HepG2 (cell line): ENCODE data around the gene LZTS2. TPM values are rescaled to one million over a fixed set of nuclear protein-coding genes. Genes with fewer than 3 reads are reported as not detected.

Source experiments
- ARID4A ChIP-seq: sonication (generic); formaldehyde crosslinking; IDR thresholded peaks from 2 replicates; pipeline ENCODE4 v1.5.0; 2020; ENCODE audit warnings: mild to moderate bottlenecking, missing genetic modification reagents, borderline replicate concordance
- CC2D1A ChIP-seq: sonication (generic); formaldehyde crosslinking; IDR thresholded peaks from 2 replicates; pipeline ENCODE4 v1.8.1; 2023; ENCODE audit warnings: mild to moderate bottlenecking, missing genetic modification reagents
- CREB1 ChIP-seq, 2 experiments: fragments of 450-650 bp in 1 of 2; IDR thresholded peaks; 2 replicates each; pipeline ENCODE4 v1.6.1; 2016 to 2017; ENCODE audit warnings: control low read depth in 1 of 2, mild to moderate bottlenecking in 1 of 2, missing compliant biosample characterization in 1 of 2, missing genetic modification characterization in 1 of 2
- EP300 ChIP-seq, 3 experiments: sonication (generic) in 1 of 3; formaldehyde crosslinking in 1 of 3; IDR thresholded peaks; 2 replicates each; pipeline versions ENCODE4 v1.5.1 to v1.6.1; 2011 to 2020; ENCODE audit warnings: low read depth in 2 of 3, low read length in 2 of 3, borderline replicate concordance in 1 of 3, improper control_type of control experiment in 1 of 3, mild to moderate bottlenecking in 1 of 3, missing genetic modification reagents in 1 of 3, moderate library complexity in 1 of 3
- ESRRA ChIP-seq: sonication (generic); formaldehyde crosslinking; IDR thresholded peaks from 2 replicates; pipeline ENCODE4 v1.5.1; 2020; ENCODE audit warnings: mild to moderate bottlenecking, low read depth, missing genetic modification reagents
- GABPB1 ChIP-seq: IDR thresholded peaks from 2 replicates; pipeline ENCODE4 v1.6.1; 2016; ENCODE audit warnings: mild to moderate bottlenecking, missing genetic modification reagents, moderate library complexity, missing compliant biosample characterization
- HBP1 ChIP-seq: IDR thresholded peaks from 2 replicates; pipeline ENCODE4 v1.6.1; 2016; ENCODE audit warnings: low read depth, control low read depth
- KDM5B ChIP-seq: sonication (generic); formaldehyde crosslinking; IDR thresholded peaks from 2 replicates; pipeline ENCODE4 v1.4.0; 2020; ENCODE audit warnings: missing genetic modification reagents, mild to moderate bottlenecking, borderline replicate concordance
- SAP130 ChIP-seq: IDR thresholded peaks from 2 replicates; pipeline ENCODE4 v1.6.1; 2016; ENCODE audit warnings: low read depth
- SMAD1 ChIP-seq: sonication (generic); formaldehyde crosslinking; IDR thresholded peaks from 2 replicates; pipeline ENCODE4 v1.4.0; 2020; ENCODE audit warnings: missing genetic modification reagents, low read depth, mild to moderate bottlenecking, borderline replicate concordance
- ZBTB14 ChIP-seq: sonication (generic); formaldehyde crosslinking; IDR thresholded peaks from 2 replicates; pipeline ENCODE4 v1.4.0; 2020; ENCODE audit warnings: missing genetic modification reagents
- ZBTB20 ChIP-seq: sonication (generic); formaldehyde crosslinking; IDR thresholded peaks from 2 replicates; pipeline ENCODE4 v1.8.1; 2023; ENCODE audit warnings: missing genetic modification reagents, low read depth, mild to moderate bottlenecking, borderline replicate concordance
- ZBTB3 ChIP-seq: sonication (generic); formaldehyde crosslinking; IDR thresholded peaks from 2 replicates; pipeline ENCODE4 v1.4.0; 2020; ENCODE audit warnings: low read depth, mild to moderate bottlenecking, moderate library complexity, missing genetic modification reagents, borderline replicate concordance
- ZFP36L2 ChIP-seq: sonication (generic); formaldehyde crosslinking; IDR thresholded peaks from 2 replicates; pipeline ENCODE4 v1.4.0; 2020; ENCODE audit warnings: missing genetic modification reagents
- ZMYM3 ChIP-seq: sonication (generic); formaldehyde crosslinking; IDR thresholded peaks from 2 replicates; pipeline ENCODE4 v1.5.1; 2020; ENCODE audit warnings: mild to moderate bottlenecking, missing genetic modification reagents
- ZNF672 ChIP-seq: sonication (generic); formaldehyde crosslinking; IDR thresholded peaks from 2 replicates; pipeline ENCODE4 v1.8.1; 2022; ENCODE audit warnings: missing genetic modification reagents
- ZNF710 ChIP-seq: sonication (generic); formaldehyde crosslinking; IDR thresholded peaks from 2 replicates; pipeline ENCODE4 v1.5.0; 2020; ENCODE audit warnings: mild to moderate bottlenecking, missing genetic modification reagents, borderline replicate concordance
- polyA plus RNA-seq, 8 experiments: library from polyadenylated mRNA; depleted of rRNA in 3 of 8; stranded (reverse) in 7 of 8; unstranded in 1 of 8; fragments of >200 nt; fragmentation: Illumina TruSeq in 4 of 8; extraction: Trizol in 4 of 8; gene quantifications; 2 replicates each; pipeline versions ENCODE4 v1.2.1 to v1.2.3, GENCODE V29; 2011 to 2016; ENCODE audit warnings: low read depth in 4 of 8, missing spikeins in 1 of 8, mixed read lengths in 1 of 8; ENCODE audit not compliant: insufficient read depth in 1 of 8
- total RNA-seq, 5 experiments: library from RNA; depleted of rRNA; stranded (reverse); fragments of >200 nt; fragmentation: Illumina TruSeq; extraction: Trizol; gene quantifications; 2 replicates each; pipeline ENCODE4 v1.2.3, GENCODE V29; 2016; ENCODE audit warnings: low read depth in 1 of 5

LZTS2 gene
- total and polyA plus RNA-seq, 2 of the 13 experiments (the other 11 are each of a cell fraction or from before 2014, with no cell fraction given), result 43.6 to 65.6 TPM

GRCh38 chr10:100987685-100988049 lies 11.9 kb upstream of the LZTS2 start (continued):
- TF ChIP-seq ZBTB3 (no peak), ZMYM3 (no peak), HBP1 (CRISPR knock-in tag) (no peak), SAP130 (CRISPR knock-in tag) (peak; percentile 4; the same call in 1 of the 2 replicates), SMAD1 (CRISPR knock-in tag) (no peak), ZNF672 (CRISPR knock-in tag) (no peak), KDM5B (CRISPR knock-in tag) (no peak), ESRRA (CRISPR knock-in tag) (no peak), ZBTB20 (CRISPR knock-in tag) (peak; percentile 11; the same call in 1 of the 2 replicates), CREB1 (IDR thresholded peaks at IDR 0.05) (no peak), CREB1 (CRISPR knock-in tag; IDR thresholded peaks at IDR 0.05) (0 out of 2 replicates have a peak, but pooled peaks have one; percentile 29), ZNF710 (CRISPR knock-in tag) (no peak), ARID4A (CRISPR knock-in tag) (peak; percentile 69; the same call in 1 of the 2 replicates), ZBTB14 (no peak), CC2D1A (no peak), ZFP36L2 (CRISPR knock-in tag) (no peak), EP300 (IDR thresholded peaks at IDR 0.05; ENCODE audit: low read depth in 2 of 2, low read length in 2 of 2) (no peak), EP300 (CRISPR knock-in tag; IDR thresholded peaks at IDR 0.05; ENCODE audit: borderline replicate concordance) (no peak), GABPB1 (CRISPR knock-in tag) (peak; percentile 85; the same call in 1 of the 2 replicates)
